GM18870 (cell line): Measurements from ENCODE around the gene PCYOX1L.

Experiments
- ATAC-seq: cut with Tn5 transposase; IDR thresholded peaks from one replicate; pipeline ENCODE4 v1.9.1; 2021; ENCODE audit warnings: moderate library complexity; ENCODE audit not compliant: unreplicated experiment

The PCYOX1L gene

GRCh38 chr5:149406203-149406978, 48.5 kb downstream of the PCYOX1L start:
- no peak for ATAC-seq

DNA sequence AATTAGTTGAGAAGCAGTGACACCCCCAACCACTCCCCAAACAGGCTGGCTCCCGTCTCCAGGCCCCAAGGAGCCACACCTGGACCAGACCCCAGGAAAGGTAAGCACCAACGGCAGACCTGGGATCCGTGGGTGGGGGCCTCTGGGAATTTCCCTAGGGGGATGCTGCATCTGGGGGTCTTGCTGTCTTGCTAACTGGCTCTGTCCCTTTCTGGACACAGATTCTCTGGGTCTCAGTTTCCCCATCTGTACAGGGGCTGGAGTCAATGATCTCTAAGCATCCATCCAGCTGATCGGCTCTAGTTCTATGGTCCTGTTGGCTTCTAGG, 49.1 kb downstream of the PCYOX1L start:
- ATAC-seq = no peak

GRCh38 chr5:149407323-149408251, 49.7 kb downstream of the PCYOX1L start:
- no peak for ATAC-seq

- no peak for ATAC-seq
Observed at GRCh38 chr5:149408252-149409099, 50.6 kb downstream of the PCYOX1L start.

DNA sequence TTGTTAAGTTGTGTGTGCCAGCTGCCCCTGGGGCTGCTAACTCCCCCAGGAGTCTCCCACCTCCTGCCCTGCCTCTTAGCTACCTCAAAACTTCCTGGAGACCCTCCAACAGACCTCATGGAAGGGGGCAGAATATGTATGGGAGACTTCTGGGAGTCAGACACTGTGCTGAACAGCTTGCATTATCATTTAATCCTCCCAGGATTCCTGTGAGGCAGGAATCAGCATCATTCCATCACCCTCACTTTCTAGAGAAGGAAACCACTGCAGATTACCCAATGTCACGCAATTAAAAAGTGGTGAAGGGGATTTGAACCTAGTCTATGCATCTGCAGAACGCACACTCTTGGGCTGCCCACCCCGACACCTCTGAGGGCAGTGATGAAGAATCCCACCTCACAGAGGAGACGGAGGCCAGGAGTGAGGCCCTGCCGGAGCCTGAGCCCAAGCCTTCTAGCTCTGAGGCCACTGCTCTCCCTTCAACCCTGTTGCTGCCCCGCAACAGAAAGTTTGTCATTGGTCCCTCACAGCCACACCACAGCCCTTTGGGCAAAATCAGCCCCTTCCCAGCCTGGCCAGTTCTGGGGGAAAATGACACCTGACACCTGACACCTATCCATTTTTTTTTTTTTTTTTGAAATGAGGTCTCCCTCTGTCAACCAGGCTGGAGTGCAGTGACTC, 51.6 kb downstream of the PCYOX1L start:
- ATAC-seq = no peak

GRCh38 chr5:149410071-149410470, 52.2 kb downstream of the PCYOX1L start:
- ATAC-seq = no peak

GRCh38 chr5:149410721-149411432, 53.0 kb downstream of the PCYOX1L start:
- ATAC-seq = no peak

DNA sequence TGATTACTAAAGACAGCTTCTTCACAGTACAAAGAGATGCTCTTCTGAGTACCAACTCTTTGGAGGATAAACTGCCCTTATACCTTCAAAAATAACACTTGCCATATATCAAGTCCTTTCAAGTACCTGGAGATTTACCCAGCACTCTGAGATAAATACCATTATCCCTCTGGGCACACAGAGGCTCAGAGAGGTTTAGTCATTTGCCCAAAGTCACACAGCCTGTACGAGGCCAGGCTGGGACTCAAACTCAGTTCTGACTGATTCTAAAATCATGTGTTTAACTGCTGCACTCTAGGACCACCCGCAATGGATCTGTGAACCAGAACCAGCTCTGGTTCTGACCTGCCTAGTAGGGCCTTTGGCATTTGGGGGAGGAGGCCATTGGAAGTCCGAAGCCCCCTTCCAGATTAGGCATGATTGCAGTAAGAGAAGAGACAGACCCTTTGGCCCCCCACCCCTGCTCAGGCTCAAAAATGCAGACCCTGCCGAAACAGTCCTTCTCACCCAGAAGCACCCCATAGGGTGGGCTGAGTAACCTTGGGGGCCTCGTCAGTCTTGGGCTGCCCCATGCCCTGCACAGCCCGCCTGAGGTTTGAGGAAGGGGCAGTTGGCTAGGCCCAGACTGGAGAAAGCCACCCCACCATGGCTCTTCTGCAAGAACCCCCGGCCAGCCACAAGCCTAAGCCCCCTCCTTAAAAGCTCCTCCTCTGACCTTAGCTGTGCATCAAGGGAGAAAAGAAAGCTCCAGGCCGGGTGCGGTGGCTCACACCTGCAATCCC, 54.1 kb downstream of the PCYOX1L start:
- ATAC-seq = no peak

DNA sequence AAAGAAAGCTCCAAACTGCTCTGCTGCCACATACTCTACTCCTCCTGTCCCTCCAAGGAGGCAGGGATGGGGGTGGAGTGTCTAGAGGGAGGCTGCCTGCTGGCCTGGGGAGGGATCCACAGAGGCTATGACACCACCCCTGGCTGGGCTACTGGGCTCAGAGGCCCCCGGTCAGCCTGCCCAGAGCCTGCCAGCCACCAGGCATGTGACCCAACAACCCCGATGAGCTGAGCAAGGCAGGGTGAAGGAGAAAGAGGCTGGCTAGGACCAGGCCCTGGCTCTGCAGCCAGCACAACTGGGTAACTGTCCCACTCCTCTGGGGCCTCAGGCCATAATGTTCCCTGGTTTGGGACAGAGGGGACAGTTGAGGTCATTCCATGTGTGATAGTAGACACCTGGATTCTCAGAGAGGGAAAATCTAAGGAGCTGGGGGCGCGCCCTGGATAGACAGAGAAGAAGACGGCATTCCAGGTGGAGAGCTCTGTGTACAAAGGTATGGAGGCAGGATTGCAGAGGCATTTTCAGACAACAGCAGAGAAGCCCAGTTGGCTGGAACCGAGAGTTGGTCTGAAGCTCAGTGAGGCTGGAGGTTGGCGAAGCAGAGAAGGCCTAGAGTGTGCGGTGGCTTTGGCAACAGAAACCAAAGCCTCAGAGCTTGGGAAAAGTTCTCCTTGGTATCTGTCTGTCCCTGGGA, 55.1 kb downstream of the PCYOX1L start:
- ATAC-seq = no peak

DNA sequence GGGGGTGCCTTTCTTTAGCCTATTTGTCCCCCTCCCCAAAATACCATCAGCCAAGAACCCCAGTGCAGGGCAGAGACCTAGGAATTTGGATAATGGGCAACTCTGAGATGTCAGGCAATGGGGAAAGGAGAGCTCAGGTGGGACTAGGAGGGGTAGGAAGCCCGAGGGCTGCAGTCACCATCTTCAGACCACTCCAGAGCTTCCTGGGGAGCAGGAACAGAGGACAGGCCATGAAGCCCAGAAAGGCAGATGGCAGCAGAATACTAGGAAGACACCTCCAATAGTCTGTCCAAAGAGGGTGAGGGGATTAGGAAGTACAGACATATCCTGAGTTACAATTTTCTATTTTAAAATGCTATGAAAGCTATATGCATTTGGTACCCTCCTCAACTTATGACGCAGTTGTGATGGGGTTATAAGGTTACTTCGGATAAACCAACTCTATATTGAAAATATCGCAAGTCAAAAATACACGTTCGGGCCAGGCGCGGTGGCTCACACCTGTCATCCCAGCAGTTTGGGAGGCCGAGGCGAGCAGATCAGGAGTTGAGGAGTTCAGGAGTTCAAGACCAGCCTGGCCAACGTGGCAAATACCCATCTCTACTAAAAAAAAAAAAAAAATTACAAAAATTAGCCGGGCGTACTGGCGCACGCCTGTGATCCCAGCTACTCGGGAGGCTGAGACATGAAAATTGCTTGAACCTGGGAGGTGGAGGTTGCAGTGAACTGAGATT, 55.8 kb downstream of the PCYOX1L start:
- ATAC-seq = no peak

DNA sequence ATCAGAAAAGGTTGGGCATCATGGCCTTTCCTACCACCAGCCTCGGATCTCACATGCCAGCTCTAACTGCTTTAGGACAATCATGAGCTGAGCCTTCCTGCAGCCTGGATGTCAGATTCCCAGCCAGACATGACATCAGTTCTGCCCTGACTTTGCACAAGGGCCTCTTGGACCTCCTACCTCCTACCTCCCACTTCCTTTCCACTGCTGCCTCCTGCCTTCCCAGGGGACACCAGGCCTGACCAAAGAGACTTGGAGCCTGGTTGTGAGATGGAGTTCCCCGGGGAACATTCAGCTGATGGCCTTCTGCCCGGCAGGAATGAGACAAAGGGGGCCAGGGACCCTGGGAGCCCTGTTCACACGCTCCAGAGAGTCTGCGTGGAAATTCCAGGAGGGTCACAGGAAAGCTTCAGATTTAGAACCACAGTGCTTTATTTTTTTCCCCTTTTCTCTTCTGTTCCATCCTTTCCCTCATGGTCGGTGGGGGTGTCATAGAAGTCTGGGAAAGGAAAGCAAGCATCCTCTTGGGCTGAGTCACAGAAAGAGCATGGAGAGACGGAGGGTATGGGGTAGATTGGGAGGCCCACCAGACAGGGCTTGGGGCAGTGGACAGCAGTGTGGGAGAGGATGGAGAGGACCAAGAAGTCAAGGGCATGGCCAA, 56.7 kb downstream of the PCYOX1L start:
- no peak for ATAC-seq

DNA sequence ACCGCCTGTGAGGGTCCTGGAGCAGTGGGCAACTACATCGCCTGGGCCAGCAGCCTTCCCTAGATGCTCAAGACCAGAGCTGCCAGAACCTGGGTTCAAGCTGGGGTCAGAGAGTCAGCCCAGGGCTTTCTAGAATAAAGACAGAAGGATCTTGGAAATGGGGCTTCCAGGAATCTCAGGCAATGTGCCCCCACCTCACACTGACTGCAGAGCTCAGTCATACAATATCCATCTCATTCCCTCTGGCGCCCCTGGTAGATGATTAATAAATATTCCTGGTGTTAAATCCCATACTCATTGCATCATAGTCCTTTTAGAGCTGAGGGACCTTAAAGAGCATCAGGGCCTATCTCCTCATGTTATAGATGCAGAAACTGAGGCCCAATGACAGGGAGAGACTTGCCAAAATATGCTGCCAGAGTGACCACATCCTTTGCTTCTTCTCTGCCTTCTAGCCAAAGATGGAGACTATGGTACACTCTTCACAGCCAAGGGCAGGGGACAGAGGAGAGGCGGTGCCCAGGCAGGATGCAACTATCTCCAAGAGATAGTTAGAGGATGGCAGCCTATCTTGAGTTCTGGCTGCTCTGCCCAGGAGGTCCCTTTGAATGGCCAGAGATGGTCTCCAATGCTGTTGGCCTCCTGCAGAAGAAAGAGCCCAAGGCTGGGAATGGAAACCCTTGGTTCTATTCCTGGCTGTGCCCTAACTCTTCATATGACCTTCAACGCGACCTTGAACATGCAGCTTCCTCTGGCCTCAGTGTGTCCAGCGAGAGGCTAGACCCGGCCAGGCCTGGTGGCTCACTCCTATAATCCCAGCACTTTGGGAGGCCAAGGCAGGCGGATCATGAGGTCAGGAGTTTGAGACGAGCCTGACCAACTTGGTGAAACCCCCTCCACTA, 57.5 kb downstream of the PCYOX1L start:
- ATAC-seq = no peak

DNA sequence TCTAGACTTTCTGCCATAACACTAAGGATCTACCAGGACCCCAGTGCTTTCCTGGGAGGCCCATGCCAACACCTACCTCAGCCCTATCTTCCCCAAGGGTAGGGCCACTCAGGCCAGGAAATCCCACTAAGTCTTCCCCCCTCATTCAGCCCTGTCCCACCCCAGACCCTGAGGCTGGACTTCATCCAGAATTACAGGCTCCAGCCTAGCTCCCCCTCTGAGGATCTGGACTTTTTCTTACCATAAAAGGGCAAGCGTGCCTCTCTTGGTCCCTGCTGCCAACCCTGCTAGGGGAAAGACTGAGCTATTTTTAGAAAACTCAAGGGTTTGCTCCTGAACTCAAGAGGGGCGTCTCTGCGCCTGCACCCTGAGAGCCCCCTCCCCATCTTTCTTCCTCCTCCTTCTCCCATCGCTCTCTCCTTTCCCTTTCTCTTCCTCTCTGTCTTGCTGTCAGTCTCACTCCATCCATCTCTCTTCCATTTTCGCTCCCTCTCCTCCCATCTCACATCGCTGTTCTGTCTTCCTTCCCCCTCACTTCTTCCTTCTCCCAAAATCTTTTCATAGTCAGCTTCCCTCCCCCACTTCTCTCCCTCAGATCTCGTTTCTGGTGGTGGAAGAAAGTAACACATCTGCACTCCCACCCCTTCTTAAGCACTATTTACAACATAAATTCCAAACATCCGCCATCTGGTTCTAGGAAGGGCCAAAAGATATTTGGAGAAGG, 59.3 kb downstream of the PCYOX1L start:
- no peak for ATAC-seq

DNA sequence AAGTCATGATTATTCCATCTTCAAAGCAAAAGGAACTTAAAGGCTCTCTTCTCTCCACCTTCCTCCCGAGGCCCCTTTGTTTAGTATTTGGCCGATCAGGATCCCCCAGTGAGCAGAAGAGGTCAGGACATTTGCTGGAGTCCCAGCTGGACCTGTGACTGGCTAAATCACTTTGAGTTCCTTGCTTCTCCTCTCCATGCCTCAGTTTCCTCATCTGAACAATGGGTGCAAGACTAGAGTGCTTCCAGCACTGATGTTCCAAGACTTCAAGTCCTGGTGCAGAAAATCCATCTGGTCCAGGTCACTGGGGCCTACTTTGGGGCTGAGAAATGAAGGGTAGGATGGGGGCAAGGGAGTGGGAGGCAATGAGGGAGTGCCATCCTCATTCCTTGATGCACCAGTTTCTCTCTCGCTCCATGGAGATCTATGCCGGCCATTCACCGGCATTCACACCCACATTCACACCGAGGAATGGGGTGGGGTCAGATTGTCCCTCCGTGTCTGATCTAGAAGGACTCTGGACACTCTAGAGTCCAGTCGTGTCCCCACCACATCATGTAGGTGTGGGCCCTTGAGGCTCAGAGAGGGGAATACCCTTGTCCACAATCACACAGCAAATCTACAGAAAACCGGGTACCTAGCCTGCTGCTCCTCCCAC, 60.0 kb downstream of the PCYOX1L start:
- no peak for ATAC-seq

- no peak for ATAC-seq
Observed at GRCh38 chr5:149418910-149419531, 61.2 kb downstream of the PCYOX1L start.
